HG03558 (cell line): Measurements from ENCODE around the gene C20orf202.

Experiments used
- ATAC-seq: cut with Tn5 transposase; IDR thresholded peaks from one replicate; pipeline ENCODE4 v1.9.1; 2021; ENCODE audit warnings: moderate number of reproducible peaks; ENCODE audit not compliant: unreplicated experiment; ENCODE audit errors: extremely low read depth

The C20orf202 gene

DNA sequence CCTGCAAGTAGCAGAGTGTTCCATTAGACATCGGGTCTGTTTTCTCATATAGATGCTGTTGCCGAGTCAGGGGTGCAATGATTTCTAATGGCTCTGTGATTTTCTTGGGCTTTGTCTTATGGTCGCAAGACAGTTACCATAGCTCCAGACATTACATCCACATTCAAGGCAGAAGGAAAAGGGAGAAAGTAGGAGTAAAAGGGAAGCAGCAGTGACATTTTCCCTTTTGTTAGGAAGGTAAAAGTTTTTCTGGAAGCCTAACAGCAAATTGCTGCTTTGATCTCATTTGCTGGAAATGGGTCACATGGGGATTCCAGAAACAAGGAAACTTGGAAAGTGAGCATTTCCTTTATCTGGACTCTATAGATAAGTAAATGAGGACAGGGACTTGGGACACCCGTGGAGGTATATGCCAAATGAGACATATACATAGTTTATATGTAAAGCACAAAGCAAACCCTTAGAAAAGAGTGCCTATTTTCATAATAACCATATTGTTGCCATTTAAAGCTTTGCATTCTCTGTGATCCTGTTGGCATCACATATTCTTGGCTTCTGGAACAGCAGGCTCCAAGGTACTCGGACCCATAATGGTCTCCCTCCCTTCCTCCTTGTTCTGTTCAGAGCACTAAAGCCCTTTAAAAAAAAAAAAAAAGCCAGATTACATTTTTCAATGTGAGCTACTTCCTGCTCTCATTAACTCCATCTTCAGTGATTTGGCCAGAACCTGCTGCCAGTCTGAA is at the start of gene C20orf202:
Gene C20orf202 (plus strand): TSS at position 693 of the 743 bp plus-strand sequence. CDS start 132 bp downstream, outside the sequence.
- ATAC-seq = no peak

GRCh38 chr20:1154226-1154625 is 49.0 kb upstream of the C20orf202 start:
- no peak for ATAC-seq

- no peak for ATAC-seq
These were observed 48.6 kb upstream of the C20orf202 start for GRCh38 chr20:1154691-1155090.

GRCh38 chr20:1155342-1155741 is 47.9 kb upstream of the C20orf202 start:
- ATAC-seq = no peak

DNA sequence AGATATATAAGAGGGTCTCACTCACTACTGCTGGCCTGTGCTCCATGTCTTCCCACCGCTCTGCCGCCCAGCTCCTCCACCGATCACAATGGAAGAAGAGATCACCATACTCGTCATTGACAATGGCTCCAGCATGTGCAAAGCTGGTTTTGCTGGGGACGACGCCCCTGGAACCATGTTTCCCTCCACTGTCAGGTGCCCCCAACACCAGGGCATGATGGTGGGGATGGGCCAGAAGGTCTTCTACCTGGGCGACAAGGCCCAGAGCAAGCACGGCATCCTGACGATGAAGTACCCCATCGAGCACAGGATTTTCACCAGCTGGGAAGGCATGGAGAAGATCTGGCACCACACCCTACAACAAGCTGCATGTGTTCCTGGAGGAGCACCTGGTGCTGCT is 42.8 kb upstream of the C20orf202 start:
- no peak for ATAC-seq

DNA sequence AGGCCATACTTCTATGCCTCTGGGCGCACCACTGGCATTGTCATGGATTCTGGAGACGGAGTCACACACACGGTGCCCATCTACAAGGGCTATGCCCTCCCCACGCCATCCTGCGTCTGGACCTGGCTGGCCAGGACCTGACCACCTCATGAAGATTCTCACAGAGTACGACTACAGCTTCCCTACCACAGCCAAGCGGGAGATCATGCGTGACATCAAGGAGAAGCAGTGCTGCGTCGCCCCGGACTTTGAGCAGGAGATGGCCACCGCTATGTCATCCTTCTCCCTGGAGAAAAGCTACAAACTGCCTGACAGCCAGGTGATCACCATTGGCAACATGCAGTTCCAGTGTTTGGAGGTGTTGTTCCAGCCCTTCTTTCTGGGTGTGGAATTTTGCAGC is 42.3 kb upstream of the C20orf202 start:
- ATAC-seq = no peak

DNA sequence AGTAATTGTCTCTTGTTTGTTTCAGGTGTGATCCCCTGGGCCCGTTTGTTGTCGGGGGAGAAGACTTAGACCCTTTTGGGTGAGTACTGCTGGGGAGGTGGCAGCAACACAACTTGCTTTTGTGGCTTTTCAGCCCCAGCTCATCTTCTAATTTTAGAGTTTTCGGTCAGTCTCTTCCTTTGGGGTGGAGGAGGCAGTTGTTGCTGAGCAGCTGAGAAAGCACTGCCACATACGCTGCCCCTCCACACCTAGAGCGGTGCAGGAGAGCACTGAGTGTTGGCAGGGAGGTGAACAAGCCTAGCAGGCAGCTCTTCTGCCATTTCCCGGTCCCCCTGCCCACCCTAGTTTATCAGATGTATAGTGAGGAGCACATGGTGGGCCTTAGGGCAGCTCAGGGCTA is 40.1 kb upstream of the C20orf202 start:
- ATAC-seq = no peak

DNA sequence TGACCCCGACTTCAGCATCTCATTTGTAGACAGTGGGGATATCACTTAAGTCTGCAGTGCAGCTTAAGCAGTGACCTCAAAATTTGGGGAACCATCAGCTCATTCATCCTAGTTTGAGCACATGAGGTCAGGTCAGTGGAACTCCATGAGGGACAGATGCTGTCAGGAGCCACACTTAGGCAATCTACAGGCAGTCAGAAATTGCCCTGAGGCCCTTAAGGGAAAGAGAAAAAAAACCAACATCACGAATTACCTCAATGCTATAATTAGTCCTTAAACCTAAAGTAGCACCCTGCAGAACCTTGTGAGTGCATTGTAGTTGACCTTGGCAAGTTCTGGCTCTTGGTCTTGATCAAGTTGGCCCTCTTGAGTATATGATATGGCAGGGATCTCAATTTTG is 39.6 kb upstream of the C20orf202 start:
- ATAC-seq = no peak

DNA sequence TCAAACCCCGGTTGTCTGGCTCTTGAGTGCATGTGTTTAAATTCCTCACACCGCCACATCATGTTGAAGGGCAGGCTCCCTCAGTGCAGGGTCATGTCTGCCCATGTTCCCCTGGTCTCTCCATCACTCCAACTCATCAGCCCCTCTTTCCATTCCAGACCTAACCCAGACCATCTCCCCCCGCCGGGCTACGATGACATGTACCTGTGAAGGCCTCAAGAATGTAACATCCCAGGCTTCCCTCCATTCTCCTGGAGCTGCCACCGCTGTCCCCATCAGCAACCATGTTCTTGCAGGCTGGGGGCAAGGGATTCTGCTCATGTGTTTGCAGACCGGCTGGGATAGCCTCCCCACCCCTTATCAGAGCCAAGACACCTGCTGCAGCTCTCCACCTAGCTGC is 38.4 kb upstream of the C20orf202 start:
- no peak for ATAC-seq

GRCh38 chr20:1165521-1165920 is 37.7 kb upstream of the C20orf202 start:
- no peak for ATAC-seq

GRCh38 chr20:1165941-1166340 is 37.3 kb upstream of the C20orf202 start:
- no peak for ATAC-seq

- ATAC-seq = no peak
These were observed 36.1 kb upstream of the C20orf202 start for GRCh38 chr20:1166948-1167720.

DNA sequence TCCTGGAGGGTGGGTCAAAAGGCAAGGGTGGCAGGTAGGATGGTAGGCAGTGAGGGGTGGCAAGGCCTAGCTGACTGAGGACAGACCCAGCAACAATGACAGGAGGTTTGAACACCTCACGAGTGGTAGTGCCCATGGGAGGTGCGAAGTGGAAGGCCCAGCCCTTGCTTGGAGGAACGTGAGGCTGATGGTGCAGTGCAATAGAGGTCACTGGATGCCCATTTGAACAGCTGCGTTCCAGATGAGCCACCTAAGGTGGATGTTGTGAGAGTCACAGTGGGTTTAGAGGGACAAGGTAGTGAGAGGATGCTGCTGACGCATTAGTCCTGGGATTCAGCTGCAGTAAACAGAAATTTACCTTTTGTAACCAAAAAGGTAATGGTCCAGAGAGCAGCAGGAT is 34.0 kb upstream of the C20orf202 start:
- no peak for ATAC-seq

- ATAC-seq = no peak
These were observed 31.7 kb upstream of the C20orf202 start for GRCh38 chr20:1171461-1172093.

GRCh38 chr20:1173698-1174097 is 29.6 kb upstream of the C20orf202 start:
- no peak for ATAC-seq

DNA sequence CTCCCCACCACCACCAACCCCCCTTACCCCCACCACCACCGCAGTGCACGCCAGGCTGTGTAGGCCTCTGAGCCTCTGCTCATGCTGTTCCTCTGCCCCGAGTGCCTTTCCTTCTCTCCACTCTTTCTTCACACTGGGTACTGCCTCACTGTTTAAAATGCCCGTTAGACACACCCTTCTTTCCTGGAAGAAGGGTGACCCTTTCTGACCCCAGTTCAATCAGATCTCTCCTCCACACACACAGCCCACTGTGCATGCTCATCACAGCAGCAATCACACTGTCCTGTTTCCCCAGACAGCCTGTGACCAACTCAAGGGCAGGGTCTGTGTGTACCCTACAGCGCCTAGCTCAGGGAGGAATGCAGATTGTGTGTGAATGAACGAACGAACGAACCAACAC is 28.5 kb upstream of the C20orf202 start:
- no peak for ATAC-seq

GRCh38 chr20:1177680-1178079 is 25.6 kb upstream of the C20orf202 start:
- no peak for ATAC-seq

GRCh38 chr20:1178103-1178502 is 25.2 kb upstream of the C20orf202 start:
- no peak for ATAC-seq

DNA sequence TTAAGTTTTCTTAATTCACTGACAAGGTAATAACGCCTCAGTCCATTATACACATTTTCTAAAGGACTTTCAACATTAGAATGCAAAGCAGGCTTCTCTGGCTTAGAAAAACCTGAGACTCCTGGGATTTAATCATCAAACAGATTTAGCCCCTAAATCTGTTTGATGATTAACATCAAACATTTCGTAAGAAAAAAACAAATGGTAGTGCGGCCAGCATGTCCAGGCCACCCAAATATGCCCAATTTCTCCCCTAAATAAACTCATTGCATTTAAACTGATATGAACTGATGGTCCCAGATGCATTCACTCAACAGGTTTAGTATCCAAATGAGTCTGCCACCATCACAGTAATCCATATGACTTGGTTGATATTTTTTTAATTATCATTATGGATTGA is 24.6 kb upstream of the C20orf202 start:
- no peak for ATAC-seq

DNA sequence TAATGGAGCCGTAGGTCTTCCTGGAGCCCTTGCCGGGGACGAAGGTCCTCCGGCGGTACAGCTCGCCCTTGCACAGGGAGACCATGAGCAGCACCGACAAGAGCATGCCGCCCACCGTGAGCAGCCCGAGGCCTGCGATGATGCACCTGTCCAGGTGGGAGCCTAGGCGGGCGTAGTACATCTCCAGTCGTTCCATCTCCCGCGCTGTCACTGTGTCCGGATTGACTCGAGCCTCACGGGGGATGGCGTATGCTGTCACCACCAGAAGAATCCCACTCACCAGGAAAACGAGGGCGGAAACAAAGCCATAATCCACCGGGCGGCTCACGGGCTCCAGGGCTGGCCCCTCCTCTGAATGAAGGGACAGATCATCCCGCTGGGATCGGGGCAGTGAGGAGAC is 22.3 kb upstream of the C20orf202 start:
- no peak for ATAC-seq

- ATAC-seq = no peak
These were observed 21.1 kb upstream of the C20orf202 start for GRCh38 chr20:1182106-1182505.
